HL-60 (cell line): ENCODE data around the gene SH3RF3.
A peak's percentile ranks its signal among the peaks of the same experiment; 100 is the strongest.

Experiments
- DNase-seq, 2 experiments: peaks; one replicate each; pipeline ENCODE4 v3.0.0-alpha.2; 2010 to 2020; ENCODE audit warnings: low read depth in 1 of 2, low spot score in 1 of 2
- H3K27ac ChIP-seq: fragments of 250-450 bp; sonication (Bioruptor Pico); replicated peaks from 2 replicates; pipeline ENCODE4 v1.5.1; 2020; ENCODE audit warnings: mild to moderate bottlenecking, moderate library complexity
- H3K27me3 ChIP-seq: fragments of 250-450 bp; sonication (Bioruptor Pico); 2 replicates; pipeline ENCODE4 v1.5.1; 2021; ENCODE audit warnings: mild to moderate bottlenecking, moderate library complexity; ENCODE audit not compliant: insufficient read depth, poor library complexity, severe bottlenecking
- H3K4me3 ChIP-seq: replicated peaks from 2 replicates; pipeline ENCODE4 v1.5.1; 2011; ENCODE audit warnings: mild to moderate bottlenecking, control low read depth, low read length; ENCODE audit not compliant: insufficient read depth
- GABPA ChIP-seq: IDR thresholded peaks from 2 replicates; pipeline ENCODE4 v1.6.1; 2012; ENCODE audit warnings: low read depth
- POLR2AphosphoS5 ChIP-seq: IDR thresholded peaks from 2 replicates; pipeline ENCODE4 v1.6.1; 2012; ENCODE audit warnings: low read depth
- REST ChIP-seq: IDR thresholded peaks from 2 replicates; pipeline ENCODE4 v1.6.1; 2012; ENCODE audit warnings: low read depth; ENCODE audit not compliant: insufficient replicate concordance
- SPI1 ChIP-seq: IDR thresholded peaks from 2 replicates; pipeline ENCODE4 v1.6.1; 2012; ENCODE audit warnings: low read depth, mild to moderate bottlenecking, borderline replicate concordance
- TF ChIP-seq, protein P1 (sequence below): IDR thresholded peaks from one replicate; pipeline ENCODE4 v1.5.1; 2011; ENCODE audit warnings: low read length, control low read depth, inconsistent platforms; ENCODE audit not compliant: insufficient read depth

Gene SH3RF3

GRCh38 chr2:109210431-109211200 is 81.6 kb downstream of the SH3RF3 start:
- Histone ChIP-seq H3K4me3 (no peak overlapping the region), H3K27me3 (peaks cover 3% of the 10 kb centered on the region), H3K27ac (no peak overlapping the region)
- no peak for DNase-seq
- TF ChIP-seq, protein P1, sequence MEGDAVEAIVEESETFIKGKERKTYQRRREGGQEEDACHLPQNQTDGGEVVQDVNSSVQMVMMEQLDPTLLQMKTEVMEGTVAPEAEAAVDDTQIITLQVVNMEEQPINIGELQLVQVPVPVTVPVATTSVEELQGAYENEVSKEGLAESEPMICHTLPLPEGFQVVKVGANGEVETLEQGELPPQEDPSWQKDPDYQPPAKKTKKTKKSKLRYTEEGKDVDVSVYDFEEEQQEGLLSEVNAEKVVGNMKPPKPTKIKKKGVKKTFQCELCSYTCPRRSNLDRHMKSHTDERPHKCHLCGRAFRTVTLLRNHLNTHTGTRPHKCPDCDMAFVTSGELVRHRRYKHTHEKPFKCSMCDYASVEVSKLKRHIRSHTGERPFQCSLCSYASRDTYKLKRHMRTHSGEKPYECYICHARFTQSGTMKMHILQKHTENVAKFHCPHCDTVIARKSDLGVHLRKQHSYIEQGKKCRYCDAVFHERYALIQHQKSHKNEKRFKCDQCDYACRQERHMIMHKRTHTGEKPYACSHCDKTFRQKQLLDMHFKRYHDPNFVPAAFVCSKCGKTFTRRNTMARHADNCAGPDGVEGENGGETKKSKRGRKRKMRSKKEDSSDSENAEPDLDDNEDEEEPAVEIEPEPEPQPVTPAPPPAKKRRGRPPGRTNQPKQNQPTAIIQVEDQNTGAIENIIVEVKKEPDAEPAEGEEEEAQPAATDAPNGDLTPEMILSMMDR: no peak
- TF ChIP-seq POLR2AphosphoS5: no peak
- TF ChIP-seq GABPA: no peak
- TF ChIP-seq SPI1: no peak
- TF ChIP-seq REST: no peak

DNA sequence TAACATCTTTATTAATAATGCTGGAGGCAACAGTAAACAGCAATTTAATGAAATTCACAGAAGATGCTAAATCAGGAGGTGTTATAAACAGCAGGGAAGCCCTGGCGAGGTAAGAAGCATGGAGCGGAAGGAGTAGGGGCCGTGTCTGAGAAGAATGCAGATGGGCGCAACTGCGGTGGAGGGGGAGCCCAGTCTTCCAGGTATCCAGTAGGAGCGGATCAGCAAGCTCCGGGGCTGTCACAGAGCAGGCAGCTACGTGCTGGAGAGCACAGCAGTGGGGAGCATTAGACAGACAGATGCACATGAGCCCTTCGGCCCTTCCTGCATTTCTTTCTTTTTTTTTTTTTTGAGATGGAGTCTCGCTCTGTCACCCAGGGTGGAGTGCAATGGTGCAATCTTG is 82.3 kb downstream of the SH3RF3 start:
- Histone ChIP-seq H3K4me3 (no peak overlapping the region), H3K27ac (no peak overlapping the region), H3K27me3 (peaks cover 3% of the 10 kb centered on the region)
- TF ChIP-seq, protein P1: no peak
- TF ChIP-seq REST: no peak
- no peak for TF ChIP-seq GABPA
- no peak for TF ChIP-seq SPI1
- TF ChIP-seq POLR2AphosphoS5: no peak
- DNase-seq: no peak

- Histone ChIP-seq H3K4me3 (no peak overlapping the region), H3K27me3 (peaks cover 3% of the 10 kb centered on the region), H3K27ac (peak overlapping the region; percentile 66)
- no peak for DNase-seq
- TF ChIP-seq, protein P1: no peak
Observed at GRCh38 chr2:109212836-109213563, 84.0 kb downstream of the SH3RF3 start.
